CD8-positive, alpha-beta memory T cell (primary cell): ENCODE results near the gene PIEZO2. TPM values are rescaled to one million over a fixed set of nuclear protein-coding genes. Genes with fewer than 3 reads are reported as not detected.

Source experiments
- CTCF ChIA-PET: fragments of 350-600 bp; sonication (Branson Sonifier 250); formaldehyde crosslinking; loops from one replicate; lab custom pipeline; 2021; ENCODE audit warnings: antibody characterized with exemption; lab: Charles Lee
- POLR2A ChIA-PET: fragments of 350-600 bp; sonication (Branson Sonifier 250); formaldehyde crosslinking; loops from one replicate; lab custom pipeline; 2021; ENCODE audit warnings: antibody characterized with exemption; lab: Charles Lee
- DNase-seq, 5 donors: peaks; one replicate each; pipeline versions ENCODE4 v3.0.0 to v3.0.0-alpha.2; 2020 to 2022; ENCODE audit warnings: mixed read lengths in 1 of 5
- H3K27ac ChIP-seq: one replicate; pipeline ENCODE4 v1.7.0; 2013; ENCODE audit warnings: low read depth, mild to moderate bottlenecking, low read length, moderate library complexity
- H3K27me3 ChIP-seq: 2 replicates; pipeline ENCODE4 v1.7.0; 2013; ENCODE audit warnings: low read length, mild to moderate bottlenecking; ENCODE audit not compliant: insufficient read depth, poor library complexity, severe bottlenecking
- H3K36me3 ChIP-seq: 2 replicates; pipeline ENCODE4 v1.7.0; 2013; ENCODE audit warnings: mild to moderate bottlenecking, low read length, moderate library complexity; ENCODE audit not compliant: insufficient read depth
- H3K4me1 ChIP-seq: 2 replicates; pipeline ENCODE4 v1.7.0; 2013; ENCODE audit warnings: mild to moderate bottlenecking, low read length, moderate library complexity; ENCODE audit not compliant: insufficient read depth
- H3K4me3 ChIP-seq: 2 replicates; pipeline ENCODE4 v1.7.0; 2013; ENCODE audit warnings: mild to moderate bottlenecking, low read length
- H3K9me3 ChIP-seq: 2 replicates; pipeline ENCODE4 v1.7.0; 2013; ENCODE audit warnings: mild to moderate bottlenecking, low read length
- H3K27ac Mint-ChIP-seq, 8 donors: one replicate each; pipeline ENCODE4 v1.8.0; 2020 to 2021; ENCODE audit warnings: mixed read lengths in 8 of 8, mild to moderate bottlenecking in 6 of 8, inconsistent platforms in 3 of 8, moderate library complexity in 3 of 8
- H3K27me3 Mint-ChIP-seq, 2 donors: one replicate each; pipeline ENCODE4 v1.8.0; 2020 to 2021; ENCODE audit warnings: mixed read lengths in 2 of 2, mild to moderate bottlenecking in 1 of 2, moderate library complexity in 1 of 2
- H3K36me3 Mint-ChIP-seq, 3 donors: one replicate each; pipeline ENCODE4 v1.8.0; 2020 to 2021; ENCODE audit warnings: mixed read lengths in 3 of 3, inconsistent platforms in 1 of 3, mild to moderate bottlenecking in 1 of 3
- H3K4me1 Mint-ChIP-seq, 3 donors: one replicate each; pipeline ENCODE4 v1.8.0; 2020 to 2021; ENCODE audit warnings: mixed read lengths in 3 of 3, inconsistent platforms in 1 of 3, mild to moderate bottlenecking in 1 of 3
- H3K4me3 Mint-ChIP-seq, 7 donors: one replicate each; pipeline ENCODE4 v1.8.0; 2020 to 2021; ENCODE audit warnings: mixed read lengths in 7 of 7, mild to moderate bottlenecking in 6 of 7, moderate library complexity in 4 of 7, inconsistent platforms in 2 of 7
- H3K9me3 Mint-ChIP-seq, 5 donors: one replicate each; pipeline ENCODE4 v1.8.0; 2020 to 2022; ENCODE audit warnings: mixed read lengths in 5 of 5, mild to moderate bottlenecking in 3 of 5, moderate library complexity in 2 of 5, inconsistent platforms in 1 of 5
- polyA plus RNA-seq: library from polyadenylated mRNA; unstranded; fragments of 300-500 nt; fragmentation: Illumina TruSeq; gene quantifications from one replicate; pipeline ENCODE4 v1.2.3, GENCODE V29; 2021
- total RNA-seq, 2 experiments: library from RNA; stranded (reverse); gene quantifications; one replicate each; pipeline ENCODE4 v1.2.3, GENCODE V29; 2021

The PIEZO2 gene
- total and polyA plus RNA-seq, 3 experiments from 2014 or later = not detected

DNA sequence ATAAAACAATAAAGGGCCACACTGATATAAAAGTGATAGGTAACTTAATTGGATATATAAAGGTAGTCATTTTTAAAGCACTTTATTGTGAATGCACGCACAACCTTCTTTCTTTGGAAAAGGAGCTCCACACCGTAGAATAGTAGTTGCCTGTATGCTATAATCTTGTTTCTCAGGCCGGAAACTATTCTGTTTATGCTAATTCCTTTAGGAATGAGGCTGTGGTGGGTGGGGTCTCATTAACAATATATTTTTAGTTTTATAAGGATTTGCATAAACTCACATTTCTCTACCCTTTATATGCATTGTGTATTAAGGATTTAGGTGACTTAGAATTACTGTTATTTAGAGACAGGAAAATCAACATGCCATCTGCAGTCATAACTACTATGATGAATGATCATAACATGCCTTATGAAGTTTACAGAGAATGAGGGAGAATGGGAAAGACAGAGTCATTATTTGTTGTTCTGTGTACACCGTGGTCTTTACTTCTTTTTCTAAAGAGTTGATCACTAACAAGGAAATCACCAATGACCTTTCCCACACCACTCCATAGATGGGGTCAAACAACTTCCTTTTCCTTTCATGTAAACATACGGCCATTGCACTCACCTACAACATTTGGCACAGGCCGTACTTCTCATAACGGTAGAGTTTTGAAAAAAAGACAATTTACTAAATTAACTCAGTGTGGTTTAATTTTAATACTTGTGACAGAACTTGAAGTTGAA, 84.5 kb downstream of the PIEZO2 start:
- POLR2A ChIA-PET = no interaction called here
- H3K27me3 Mint-ChIP-seq = no peaks in the 10 kb centered on the region

GRCh38 chr18:11064106-11064505, 85.3 kb downstream of the PIEZO2 start:
- no peaks in the 10 kb centered on the region for H3K4me1 Mint-ChIP-seq
- peak overlapping the region in 1 of 8 donors; percentile 16 for H3K27ac Mint-ChIP-seq
- ChIA-PET POLR2A (no interaction called here), CTCF (no interaction called here)
- Histone ChIP-seq H3K27me3 (no peaks in the 10 kb centered on the region), H3K36me3 (no peaks in the 10 kb centered on the region), H3K27ac (no peak overlapping the region), H3K9me3 (no peaks in the 10 kb centered on the region), H3K4me3 (no peak overlapping the region), H3K4me1 (no peaks in the 10 kb centered on the region)
- peaks cover 0 to 7% (median 4%) of the 10 kb centered on the region in 5 donors for H3K9me3 Mint-ChIP-seq
- DNase-seq = no peak
- H3K4me3 Mint-ChIP-seq = no peak overlapping the region
- no peaks in the 10 kb centered on the region for H3K36me3 Mint-ChIP-seq
- no peaks in the 10 kb centered on the region for H3K27me3 Mint-ChIP-seq

More for the DNA sequence above, 84.5 kb downstream of the PIEZO2 start:
- Histone ChIP-seq H3K4me1 (no peaks in the 10 kb centered on the region), H3K9me3 (no peaks in the 10 kb centered on the region), H3K36me3 (no peaks in the 10 kb centered on the region), H3K27me3 (no peaks in the 10 kb centered on the region), H3K4me3 (no peak overlapping the region), H3K27ac (no peak overlapping the region)
- Mint-ChIP-seq H3K27ac (no peak overlapping the region), H3K9me3 (peaks cover 0 to 7% (median 4%) of the 10 kb centered on the region in 5 donors), H3K4me1 (no peaks in the 10 kb centered on the region), H3K36me3 (no peaks in the 10 kb centered on the region), H3K4me3 (no peak overlapping the region)
- DNase-seq = no peak
- CTCF ChIA-PET = no interaction called here

- DNase-seq = no peak
- CTCF ChIA-PET = no interaction called here
- Histone ChIP-seq H3K36me3 (no peaks in the 10 kb centered on the region), H3K4me1 (no peaks in the 10 kb centered on the region), H3K27me3 (no peaks in the 10 kb centered on the region), H3K9me3 (no peaks in the 10 kb centered on the region), H3K4me3 (no peak overlapping the region), H3K27ac (no peak overlapping the region)
- no peaks in the 10 kb centered on the region for H3K4me1 Mint-ChIP-seq
- POLR2A ChIA-PET = no interaction called here
- H3K27me3 Mint-ChIP-seq = no peaks in the 10 kb centered on the region
- H3K9me3 Mint-ChIP-seq = peaks cover 0 to 7% (median 0%) of the 10 kb centered on the region in 5 donors
- H3K4me3 Mint-ChIP-seq = no peak overlapping the region
- no peak overlapping the region for H3K27ac Mint-ChIP-seq
- no peaks in the 10 kb centered on the region for H3K36me3 Mint-ChIP-seq
Measured at GRCh38 chr18:11055721-11056120, 93.6 kb downstream of the PIEZO2 start.

- POLR2A ChIA-PET = no interaction called here
Measured at GRCh38 chr18:11054497-11054896, 94.9 kb downstream of the PIEZO2 start.

DNA sequence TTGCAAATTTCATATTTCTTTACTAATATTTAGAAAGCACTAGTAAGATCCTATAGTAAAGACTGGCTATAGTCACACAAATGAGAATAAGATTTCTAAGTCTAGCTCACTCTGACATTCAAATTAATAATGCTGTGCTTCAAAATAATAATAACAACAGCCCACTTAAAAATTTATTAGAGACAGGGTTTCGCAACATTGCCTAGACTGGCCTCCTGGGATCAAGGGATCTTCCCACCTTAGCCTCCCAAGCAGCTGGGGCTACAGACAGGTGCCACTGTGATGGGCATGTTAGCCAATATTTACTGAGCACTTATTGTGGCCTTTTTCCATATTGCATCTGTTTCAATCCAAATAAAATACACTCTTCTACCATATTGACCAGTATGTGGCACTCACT, 96.1 kb downstream of the PIEZO2 start:
- H3K4me3 ChIP-seq = no peak overlapping the region
- no peaks in the 10 kb centered on the region for H3K27me3 Mint-ChIP-seq
- no peak for DNase-seq
- H3K27me3 ChIP-seq = no peaks in the 10 kb centered on the region
- no peak overlapping the region for H3K4me3 Mint-ChIP-seq
- no peak overlapping the region for H3K27ac ChIP-seq
- ChIA-PET CTCF (no interaction called here), POLR2A (no interaction called here)
- no peaks in the 10 kb centered on the region for H3K36me3 Mint-ChIP-seq
- no peaks in the 10 kb centered on the region for H3K9me3 ChIP-seq
- H3K27ac Mint-ChIP-seq = no peak overlapping the region
- H3K4me1 ChIP-seq = no peaks in the 10 kb centered on the region
- no peaks in the 10 kb centered on the region for H3K4me1 Mint-ChIP-seq
- H3K9me3 Mint-ChIP-seq = peaks cover 0 to 2% (median 0%) of the 10 kb centered on the region in 5 donors
- H3K36me3 ChIP-seq = no peaks in the 10 kb centered on the region

More at GRCh38 chr18:11054497-11054896, 94.9 kb downstream of the PIEZO2 start:
- DNase-seq = no peak
- H3K9me3 Mint-ChIP-seq = peaks cover 0 to 7% (median 0%) of the 10 kb centered on the region in 5 donors
- Histone ChIP-seq H3K27me3 (no peaks in the 10 kb centered on the region), H3K4me3 (no peak overlapping the region), H3K9me3 (no peaks in the 10 kb centered on the region), H3K27ac (no peak overlapping the region), H3K4me1 (no peaks in the 10 kb centered on the region), H3K36me3 (no peaks in the 10 kb centered on the region)
- no peaks in the 10 kb centered on the region for H3K4me1 Mint-ChIP-seq
- no peak overlapping the region for H3K4me3 Mint-ChIP-seq
- no peak overlapping the region for H3K27ac Mint-ChIP-seq
- no peaks in the 10 kb centered on the region for H3K36me3 Mint-ChIP-seq
- CTCF ChIA-PET = no interaction called here
- H3K27me3 Mint-ChIP-seq = no peaks in the 10 kb centered on the region

DNA sequence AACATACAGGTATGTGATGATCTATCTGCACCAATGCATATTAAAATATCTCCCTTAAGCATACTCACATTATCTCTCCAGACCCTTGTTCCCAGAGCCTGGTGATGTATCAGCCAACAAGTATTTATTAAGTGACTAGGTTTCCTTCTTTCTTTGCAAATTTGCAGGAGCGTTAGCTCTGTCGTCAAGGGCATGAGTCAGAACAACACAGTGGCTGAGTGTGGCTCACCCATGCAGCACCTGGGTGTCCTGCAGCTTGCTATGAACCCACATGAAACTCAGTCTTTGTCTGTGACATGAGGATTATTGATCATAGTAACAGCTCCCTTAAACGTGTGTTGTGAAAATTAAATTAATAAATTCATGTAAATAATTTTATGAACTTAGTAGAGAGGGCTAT, 96.6 kb downstream of the PIEZO2 start:
- POLR2A ChIA-PET = no interaction called here
- peaks cover 0 to 4% (median 0%) of the 10 kb centered on the region in 5 donors for H3K9me3 Mint-ChIP-seq
- H3K4me1 Mint-ChIP-seq = no peaks in the 10 kb centered on the region
- CTCF ChIA-PET = no interaction called here
- Histone ChIP-seq H3K27me3 (no peaks in the 10 kb centered on the region), H3K4me3 (no peak overlapping the region), H3K27ac (no peak overlapping the region), H3K4me1 (no peaks in the 10 kb centered on the region), H3K36me3 (no peaks in the 10 kb centered on the region), H3K9me3 (no peaks in the 10 kb centered on the region)
- H3K4me3 Mint-ChIP-seq = no peak overlapping the region
- no peak for DNase-seq
- H3K27ac Mint-ChIP-seq = no peak overlapping the region
- H3K36me3 Mint-ChIP-seq = no peaks in the 10 kb centered on the region
- no peaks in the 10 kb centered on the region for H3K27me3 Mint-ChIP-seq

- ChIA-PET POLR2A (no interaction called here), CTCF (no interaction called here)
- no peak for DNase-seq
- H3K36me3 ChIP-seq = no peaks in the 10 kb centered on the region
- Mint-ChIP-seq H3K4me3 (no peak overlapping the region), H3K4me1 (no peaks in the 10 kb centered on the region), H3K27ac (no peak overlapping the region), H3K36me3 (no peaks in the 10 kb centered on the region), H3K27me3 (no peaks in the 10 kb centered on the region), H3K9me3 (peaks cover 0 to 4% (median 0%) of the 10 kb centered on the region in 5 donors)
- H3K27ac ChIP-seq = no peak overlapping the region
- H3K9me3 ChIP-seq = no peaks in the 10 kb centered on the region
- H3K4me3 ChIP-seq = no peak overlapping the region
- no peaks in the 10 kb centered on the region for H3K27me3 ChIP-seq
- no peaks in the 10 kb centered on the region for H3K4me1 ChIP-seq
Measured at GRCh38 chr18:11051462-11051861, 97.9 kb downstream of the PIEZO2 start.

GRCh38 chr18:11050966-11051365, 98.4 kb downstream of the PIEZO2 start:
- Histone ChIP-seq H3K36me3 (no peaks in the 10 kb centered on the region), H3K9me3 (no peaks in the 10 kb centered on the region), H3K27ac (no peak overlapping the region), H3K27me3 (no peaks in the 10 kb centered on the region), H3K4me3 (no peak overlapping the region), H3K4me1 (no peaks in the 10 kb centered on the region)
- Mint-ChIP-seq H3K27me3 (no peaks in the 10 kb centered on the region), H3K4me1 (no peaks in the 10 kb centered on the region), H3K36me3 (no peaks in the 10 kb centered on the region), H3K9me3 (peaks cover 0 to 4% (median 0%) of the 10 kb centered on the region in 5 donors), H3K27ac (no peak overlapping the region), H3K4me3 (no peak overlapping the region)
- ChIA-PET POLR2A (no interaction called here), CTCF (no interaction called here)
- no peak for DNase-seq
